HG02943 (cell line): Measurements from ENCODE around the gene TIPARP.
A peak's percentile ranks its signal among the peaks of the same experiment; 100 is the strongest.
"Not testable (repeated sequence)": the region's sequence is repeated elsewhere in the genome, so short reads cannot be mapped to it uniquely, and the experiment has no call there.

Experiments
- ATAC-seq: cut with Tn5 transposase; IDR thresholded peaks from one replicate; pipeline ENCODE4 v1.9.1; 2021; ENCODE audit warnings: mild to moderate bottlenecking, low read depth, moderate library complexity; ENCODE audit not compliant: unreplicated experiment

The TIPARP gene

DNA sequence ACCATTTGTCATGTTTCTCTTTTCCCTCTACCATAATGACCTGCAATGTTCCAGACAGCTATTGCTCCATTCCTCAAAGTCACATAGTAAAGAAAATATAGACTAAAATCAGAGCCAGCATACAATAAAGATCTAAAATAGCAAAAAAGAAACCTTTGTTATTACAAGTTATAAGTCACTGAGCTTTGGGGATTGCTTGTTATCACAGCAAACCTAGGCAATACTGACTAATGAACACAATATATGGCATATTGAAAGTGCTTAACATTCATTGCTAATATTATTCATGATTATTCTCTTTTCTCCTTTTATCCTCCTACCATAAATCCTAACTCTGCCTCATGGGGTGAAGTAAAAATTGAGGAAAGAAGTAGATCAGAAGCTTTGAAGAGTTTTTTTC, 27.4 kb upstream of the TIPARP start:
- no peak for ATAC-seq

DNA sequence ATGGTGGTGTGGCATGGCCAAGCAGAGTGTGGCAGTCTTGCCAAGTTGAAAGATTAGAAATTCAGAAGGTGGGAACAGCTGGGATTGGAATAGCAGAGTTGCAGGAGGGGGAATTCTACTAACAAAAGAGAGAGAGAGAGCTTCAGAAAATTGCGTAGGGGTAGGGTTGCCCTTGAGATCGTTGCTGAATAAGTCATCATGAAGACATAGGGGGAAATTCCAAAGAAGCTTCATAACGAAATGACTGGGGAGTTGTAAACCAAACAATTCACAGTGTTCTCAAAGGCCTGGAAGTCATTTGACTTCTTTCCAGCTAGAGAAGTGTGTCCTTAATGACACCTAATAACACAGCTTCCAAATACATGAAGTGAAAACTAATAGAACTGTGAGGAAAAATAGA, 26.3 kb upstream of the TIPARP start:
- no peak for ATAC-seq

DNA sequence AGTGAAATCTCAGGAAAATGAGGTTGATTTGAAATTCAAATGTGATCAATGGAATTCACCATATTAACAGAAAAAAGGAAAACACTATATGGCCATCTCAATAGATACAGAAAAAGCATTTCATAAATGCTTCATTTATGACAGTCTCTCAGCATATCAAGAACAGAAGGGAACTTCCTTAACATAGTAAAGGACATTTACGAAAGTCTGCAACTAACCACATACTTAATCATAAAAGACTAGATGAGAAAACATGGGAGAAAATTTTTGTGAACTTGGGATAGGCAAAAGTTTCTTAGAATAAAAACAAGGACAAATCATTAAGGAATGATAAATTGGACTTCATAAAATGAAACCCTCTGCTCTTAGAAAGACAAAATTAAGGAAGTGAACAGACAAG, 24.7 kb upstream of the TIPARP start:
- ATAC-seq, result no peak

DNA sequence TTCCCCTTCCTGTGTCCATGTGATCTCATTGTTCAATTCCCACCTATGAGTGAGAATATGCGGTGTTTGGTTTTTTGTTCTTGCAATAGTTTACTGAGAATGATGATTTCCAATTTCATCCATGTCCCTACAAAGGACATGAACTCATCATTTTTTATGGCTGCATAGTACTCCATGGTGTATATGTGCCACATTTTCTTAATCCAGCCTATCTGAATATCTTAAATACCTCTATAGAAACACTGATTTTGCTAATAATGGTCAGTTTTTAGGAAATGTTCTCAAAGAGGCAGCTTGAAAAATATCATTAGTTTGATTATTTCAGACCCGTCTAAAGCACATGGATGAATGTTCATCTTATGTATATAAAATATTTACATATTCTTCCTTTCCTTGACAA, 21.7 kb upstream of the TIPARP start:
- not testable (repeated sequence) for ATAC-seq

DNA sequence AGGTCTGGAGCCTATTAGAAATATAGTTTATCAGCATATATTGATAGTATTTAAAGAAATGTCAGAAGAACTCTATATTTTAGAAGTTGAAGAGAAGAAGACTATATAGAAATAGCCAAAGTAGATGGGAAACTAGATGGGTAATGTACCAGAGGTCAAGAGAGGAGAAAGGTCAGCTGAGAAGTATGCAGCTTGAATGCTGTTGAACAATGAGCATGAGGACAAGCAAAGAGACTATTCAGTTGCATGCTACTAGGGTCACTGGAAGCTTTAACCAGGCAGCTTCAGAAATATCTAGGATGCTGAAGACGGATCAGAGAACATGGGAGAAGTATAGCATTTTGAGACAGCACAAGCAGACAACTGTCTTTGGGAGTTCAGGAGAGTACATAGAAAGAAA, 19.6 kb upstream of the TIPARP start:
- no peak for ATAC-seq

DNA sequence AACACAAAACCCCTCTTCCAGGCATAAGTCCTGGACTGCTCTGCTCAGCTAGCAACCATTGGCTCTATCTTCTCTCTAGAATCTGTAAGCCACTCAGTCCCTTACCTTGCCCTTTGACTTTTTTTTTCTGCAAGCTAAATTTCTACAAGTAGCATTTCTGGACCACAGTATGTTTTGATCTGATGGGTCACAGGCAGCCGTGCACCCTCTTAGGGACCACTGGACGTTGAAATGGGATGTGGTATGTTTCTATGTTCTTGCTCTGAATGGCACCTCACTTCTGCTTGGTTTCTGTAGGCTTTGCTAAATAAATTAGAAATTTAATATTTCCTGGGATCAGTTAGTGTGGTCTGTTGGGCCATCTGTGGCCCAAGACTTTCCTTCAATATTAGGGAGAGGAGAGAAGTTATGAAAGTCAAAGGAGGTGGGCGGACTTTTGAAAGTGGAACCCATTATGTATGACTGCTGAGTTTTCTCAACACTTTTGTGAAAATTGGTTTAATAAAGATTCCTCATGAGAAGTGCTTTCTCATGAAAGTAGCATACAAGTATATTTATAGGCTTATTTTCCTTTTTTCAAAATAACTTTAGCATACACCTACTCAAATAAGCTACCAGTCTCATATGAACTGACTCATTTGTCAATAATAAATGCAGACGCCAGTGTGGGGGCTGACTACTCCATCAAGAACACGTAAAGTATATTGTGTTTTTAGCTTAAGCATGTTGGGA, 18.4 kb upstream of the TIPARP start:
- no peak for ATAC-seq

DNA sequence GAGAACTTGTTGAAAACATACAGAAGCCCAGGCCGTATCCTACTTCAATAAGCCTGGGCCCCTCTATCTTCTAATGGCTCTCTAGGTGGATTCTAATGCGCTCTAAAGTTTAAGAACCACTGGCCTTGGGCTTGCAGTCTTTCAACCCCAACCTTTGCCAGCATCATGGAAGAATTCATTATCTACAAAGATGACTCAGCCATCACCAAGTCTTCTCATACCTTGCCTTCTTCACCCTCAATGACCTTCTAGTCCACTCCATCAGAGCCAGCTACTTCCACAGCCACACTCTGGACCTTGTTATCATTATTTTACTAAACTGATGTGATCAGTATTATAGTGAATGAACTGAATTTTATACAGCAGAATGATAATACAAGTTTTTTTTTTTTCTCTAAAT, 16.9 kb upstream of the TIPARP start:
- ATAC-seq, result no peak

DNA sequence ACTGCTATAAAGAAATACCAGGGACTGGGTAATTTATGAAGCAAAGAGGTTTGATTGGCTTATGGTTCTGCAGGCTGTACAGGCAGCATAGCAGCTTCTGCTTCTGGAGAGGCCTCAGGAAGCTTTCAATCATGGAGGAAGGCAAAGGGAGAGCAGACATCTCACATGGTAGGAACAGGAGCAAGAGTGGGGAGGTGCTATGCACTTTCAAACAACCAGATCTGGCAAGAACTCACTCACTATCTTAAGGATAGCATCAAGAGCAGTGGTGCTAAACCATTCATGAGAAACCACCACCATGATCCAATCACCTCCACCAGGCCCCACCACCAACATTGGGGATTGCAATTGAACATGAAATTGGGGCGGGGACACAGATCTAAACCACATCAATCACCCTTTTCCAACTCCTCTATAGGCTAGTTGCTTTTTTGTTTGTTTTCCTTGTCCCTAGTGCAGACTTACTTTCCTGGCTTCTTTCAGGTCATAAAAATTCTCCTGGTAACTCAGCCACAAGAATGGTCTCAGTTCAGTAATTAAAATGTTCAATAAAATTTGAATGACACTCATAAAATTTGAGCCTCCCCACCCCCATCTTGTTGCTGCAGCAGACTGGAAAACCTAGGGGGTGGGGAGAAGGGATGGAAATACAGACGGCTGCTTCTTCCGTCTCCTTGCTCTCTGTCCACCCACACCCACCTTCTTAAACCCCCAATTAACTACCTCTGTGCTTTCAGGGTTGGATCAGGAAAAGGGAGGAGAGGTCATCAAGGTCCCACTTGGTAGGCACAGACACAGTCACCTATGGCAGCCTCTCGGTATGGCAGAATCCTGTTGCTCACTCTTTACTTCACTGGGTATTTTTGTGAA, 16.3 kb upstream of the TIPARP start:
- ATAC-seq, result no peak

DNA sequence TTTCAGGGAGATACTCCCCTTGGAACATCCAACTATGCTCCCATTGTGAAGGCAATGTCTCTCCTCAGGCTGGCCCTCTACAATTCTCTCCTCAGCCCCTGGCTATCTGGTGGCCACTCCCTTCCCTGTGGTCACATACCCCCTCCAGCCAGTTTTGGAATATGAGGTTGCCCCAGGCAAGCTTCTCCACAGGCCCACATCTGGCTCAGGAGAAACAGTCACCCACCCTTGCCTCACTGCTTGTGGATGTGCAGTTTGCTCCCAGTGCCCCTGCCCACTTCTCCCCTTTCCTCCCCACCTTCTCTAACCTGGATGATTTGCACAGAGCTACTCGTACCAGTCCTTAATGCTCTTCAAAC, 15.7 kb upstream of the TIPARP start:
- ATAC-seq, result no peak

DNA sequence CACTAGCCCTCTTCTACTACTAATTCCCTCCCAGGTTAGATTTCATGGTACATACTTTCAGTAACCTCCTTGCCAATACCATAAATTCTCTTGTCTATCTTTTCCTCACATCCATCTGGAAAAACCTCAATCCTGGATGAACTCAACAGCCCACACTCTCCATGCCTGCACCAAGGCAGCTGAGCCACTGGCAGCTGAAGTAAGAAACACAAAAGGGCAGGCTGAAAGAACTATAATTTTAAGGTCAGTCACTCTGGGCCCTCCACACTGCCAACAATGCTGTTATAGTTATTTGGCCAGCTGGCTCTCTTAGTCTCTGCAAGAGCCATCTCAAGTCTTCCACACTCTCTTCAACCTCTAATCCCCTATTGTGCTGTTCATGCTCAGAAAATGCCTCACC, 15.1 kb upstream of the TIPARP start:
- ATAC-seq, result no peak

DNA sequence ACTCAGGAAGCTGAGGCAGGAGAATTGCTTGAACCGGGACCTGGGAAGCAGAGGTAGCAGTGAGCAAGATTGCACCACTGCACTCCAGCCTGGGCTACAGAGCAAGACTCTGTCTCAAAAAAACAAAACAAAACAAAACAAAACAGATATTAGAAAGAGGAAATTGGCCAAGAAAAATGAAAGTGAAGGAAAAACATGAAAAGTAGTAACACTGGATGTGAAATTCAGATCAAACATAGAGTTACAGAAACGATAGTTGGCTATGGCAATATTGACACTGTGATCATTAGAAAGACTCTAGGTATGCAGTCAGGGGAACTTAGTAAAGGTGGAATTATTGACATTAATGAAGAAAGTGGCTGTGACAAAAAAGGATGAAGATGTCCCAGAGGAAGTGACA, 13.2 kb upstream of the TIPARP start:
- no peak for ATAC-seq

DNA sequence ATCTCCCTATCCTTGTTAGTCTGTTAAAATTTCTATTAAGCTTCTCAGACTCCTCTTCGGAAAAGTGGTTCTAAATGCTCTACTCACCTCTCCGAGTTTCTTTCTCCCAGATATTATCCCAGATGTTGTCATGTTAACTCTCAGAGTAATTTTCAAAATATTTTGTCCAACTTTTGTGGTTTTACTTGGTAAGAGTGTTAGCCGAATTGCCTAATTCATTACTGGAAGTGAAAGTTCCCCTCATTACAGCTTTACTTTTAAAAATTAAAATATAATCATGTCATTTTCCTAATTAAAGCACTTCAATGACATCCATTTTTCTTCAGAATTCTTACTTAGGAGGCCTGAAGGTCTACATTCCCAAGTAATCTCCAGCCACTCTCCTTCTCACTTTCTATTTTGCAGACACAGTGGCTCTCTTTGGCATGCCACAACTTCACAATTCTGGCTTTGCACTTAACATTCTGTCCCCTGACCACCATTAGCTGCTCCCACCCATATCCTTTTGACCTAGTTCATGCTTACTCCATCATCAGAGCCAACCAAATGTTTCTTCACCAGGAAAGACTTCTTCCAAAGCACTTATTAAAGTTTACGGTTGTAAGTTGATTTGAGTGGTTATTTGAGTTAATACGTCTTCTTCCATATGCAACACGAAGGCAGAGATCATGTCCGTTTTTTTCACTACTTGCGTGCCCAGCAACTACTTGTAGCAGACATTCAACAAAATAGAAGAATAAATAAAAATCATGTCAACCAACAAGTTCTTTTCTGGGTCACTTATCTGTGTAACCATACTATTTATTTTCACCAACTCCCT, 10.2 kb upstream of the TIPARP start:
- ATAC-seq, result no peak

DNA sequence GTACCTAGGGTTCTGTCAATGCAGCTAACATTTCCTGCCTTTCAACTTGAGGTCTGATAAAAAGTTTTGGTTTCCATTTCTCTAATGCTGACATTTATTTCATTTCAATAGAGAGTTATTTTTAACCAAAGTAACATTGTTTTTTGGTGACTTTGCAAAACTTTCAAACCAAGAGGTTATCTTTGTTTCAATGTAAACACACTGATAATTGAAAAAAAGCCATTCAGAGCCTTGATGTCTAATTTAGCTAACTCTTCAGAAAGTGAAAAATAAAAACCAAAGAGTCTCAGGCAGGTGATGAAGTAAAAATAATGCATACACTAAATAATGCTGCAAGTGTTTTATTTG, 9.6 kb upstream of the TIPARP start:
- peak; percentile 79 for ATAC-seq

DNA sequence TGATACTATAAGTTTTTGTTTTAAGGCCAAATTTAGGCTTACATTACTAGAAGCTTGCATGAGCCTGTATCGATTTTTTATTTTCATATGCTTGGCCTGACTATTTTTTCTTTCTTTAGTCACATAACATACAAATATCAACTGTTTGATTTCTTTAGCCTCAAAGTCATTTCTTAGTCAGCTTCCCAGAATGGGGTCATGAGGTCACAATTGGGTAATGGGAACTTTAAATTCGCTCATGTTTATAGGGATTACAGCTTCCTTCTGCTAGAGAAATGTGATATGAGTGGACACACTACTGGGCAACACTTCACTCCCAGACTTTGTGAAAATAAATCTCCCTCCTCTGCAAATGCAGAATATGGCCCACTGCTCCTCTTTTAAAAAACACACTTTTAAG, 9.1 kb upstream of the TIPARP start:
- no peak for ATAC-seq

DNA sequence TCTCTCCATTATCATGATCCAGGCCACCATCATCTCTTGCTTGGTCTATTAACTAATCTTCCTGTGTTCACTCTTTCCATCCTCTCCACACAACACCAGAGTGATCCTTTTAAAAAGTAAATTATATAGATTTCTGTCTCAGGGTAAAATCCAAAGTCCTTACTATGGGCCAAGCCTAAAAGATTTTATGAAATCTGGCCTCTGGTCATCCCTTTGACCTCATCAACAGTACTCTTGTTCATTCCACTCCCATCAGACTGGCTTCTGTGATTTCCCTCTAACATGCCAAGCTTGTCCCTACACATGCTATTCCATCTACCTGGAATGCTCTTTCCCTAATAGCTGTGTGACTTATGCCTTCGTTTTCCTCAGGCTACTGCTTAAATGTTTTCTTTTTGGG, 8.3 kb upstream of the TIPARP start:
- no peak for ATAC-seq

DNA sequence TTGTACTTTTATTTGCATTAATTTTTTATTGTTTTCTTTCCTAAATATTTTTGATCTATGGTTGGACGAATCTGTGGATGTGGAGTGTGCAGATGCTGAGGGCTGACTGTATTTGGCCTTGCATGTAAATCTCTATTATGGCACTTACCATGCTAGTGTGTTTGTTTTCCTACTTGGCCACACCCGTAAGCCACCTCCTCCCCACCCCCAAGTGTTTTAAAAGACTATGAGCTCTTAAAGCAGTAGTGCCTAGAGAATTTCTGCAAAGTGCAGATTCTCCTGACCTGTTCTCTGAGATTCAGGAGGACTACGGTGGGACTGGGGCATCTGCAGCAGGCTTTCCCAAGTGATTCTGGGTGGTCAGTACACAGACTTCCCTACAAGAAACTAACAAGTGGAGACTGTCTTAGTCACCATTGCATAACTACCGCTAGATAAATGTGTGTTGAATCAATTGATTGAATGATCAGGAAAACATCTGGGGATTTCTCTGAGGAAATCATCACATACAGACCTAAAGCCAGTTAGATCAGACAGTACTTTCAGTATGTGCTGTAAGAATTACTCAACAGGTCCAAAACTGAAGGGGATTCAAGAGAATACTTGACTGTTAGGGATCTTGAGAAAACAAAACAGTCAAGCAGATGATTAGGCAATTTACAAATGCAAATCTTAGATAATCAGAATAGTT, 6.2 kb upstream of the TIPARP start:
- no peak for ATAC-seq

DNA sequence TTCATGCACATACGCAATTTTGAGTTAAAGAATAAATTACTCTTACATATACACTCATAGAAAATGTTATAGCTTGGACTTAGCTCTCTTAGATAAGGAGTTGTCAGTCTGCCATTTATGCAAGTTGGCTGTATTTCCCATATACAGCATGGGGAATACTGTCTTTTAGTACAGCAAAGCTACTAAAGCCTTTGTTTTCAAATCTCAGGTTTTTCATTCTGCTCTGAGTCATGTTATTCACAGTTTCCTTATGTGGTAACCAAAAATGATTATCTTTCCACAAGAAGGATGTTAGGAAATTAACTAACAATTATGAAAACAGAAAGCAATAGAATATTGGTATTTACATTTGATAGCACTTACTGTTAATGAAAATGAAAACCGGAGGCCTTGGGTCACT, 4.3 kb upstream of the TIPARP start:
- no peak for ATAC-seq

DNA sequence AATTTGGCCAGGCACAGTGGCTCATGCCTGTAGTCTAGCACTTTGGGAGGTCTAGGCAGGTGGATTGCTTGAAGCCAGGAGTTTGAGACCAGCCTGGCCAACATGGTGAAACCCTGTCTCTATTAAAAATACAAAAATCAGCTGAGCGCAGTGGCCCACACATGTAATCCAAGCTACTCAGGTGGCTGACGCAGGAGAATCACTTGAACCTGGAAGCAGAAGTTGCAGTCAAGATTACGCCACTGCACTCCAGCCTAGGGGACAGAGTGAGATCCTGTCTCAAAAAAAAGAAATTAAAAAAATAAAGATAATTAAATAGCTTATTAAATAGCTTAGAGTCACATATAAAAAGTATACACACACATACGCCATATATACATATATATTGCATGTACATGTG, 3.7 kb upstream of the TIPARP start:
- no peak for ATAC-seq

DNA sequence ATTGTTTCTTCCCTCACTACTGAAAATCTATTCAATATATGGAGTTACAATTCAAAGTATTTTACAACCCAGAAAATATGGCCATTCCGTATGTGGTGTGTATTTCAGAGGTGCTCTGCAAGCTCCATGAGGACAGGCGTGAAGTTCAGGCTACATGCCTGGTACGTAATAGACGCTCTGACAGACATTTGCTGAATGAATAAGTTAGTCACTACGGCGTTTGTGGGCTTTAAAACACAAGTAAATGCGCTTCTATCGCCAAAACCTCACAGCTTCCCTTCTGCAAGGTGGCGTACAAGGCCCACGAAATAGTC, 701 bp upstream of the TIPARP start:
- ATAC-seq, result no peak

DNA sequence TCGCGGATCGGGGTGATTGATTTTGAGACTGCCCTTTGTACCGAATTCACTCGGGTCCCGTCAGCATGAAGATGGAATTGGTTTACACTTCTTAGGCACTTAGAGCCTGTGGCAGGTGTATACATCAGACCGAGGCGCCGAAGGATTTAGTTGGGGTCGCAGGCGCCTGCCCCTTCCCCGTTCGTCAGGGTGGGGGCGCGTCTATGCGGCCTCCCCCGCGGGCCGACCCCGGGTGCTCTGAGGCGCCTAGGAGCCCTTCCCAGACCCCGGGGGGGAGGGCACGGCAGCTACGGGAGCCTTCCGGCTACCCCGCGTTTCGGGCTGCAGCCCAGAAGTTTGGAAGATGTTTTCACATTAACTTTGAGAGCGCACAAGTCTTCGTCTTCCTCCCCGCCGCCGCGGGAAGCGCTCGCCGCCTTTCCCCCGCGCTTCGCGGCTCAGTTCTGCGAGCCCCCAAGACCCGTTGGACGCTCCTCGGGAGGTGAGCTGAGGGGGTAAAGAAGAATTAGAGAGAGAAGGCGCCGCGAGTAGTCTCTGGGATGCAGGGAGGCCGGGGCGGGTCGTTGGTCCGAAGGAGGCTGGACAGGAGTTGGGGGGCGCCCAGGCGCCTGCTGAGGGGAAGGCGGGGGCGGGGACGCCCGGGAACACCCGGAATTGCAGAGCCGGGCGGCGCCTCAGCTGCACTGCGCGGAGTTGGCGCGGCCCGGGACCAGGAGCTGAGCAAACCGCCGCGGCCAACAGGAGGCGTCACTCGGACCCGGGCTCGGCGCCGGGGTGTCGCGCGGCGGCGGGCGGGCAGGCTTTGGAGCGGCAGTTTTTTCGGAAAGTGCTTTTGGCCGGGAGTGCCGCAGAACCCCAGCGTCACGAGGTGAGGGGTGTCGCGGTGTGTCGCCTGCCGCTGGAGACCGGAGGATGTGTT, 780 bp downstream of the TIPARP start:
- peak; percentile 0 for ATAC-seq
